ENCODE data around the gene ZNF827.

The ZNF827 gene

DNA sequence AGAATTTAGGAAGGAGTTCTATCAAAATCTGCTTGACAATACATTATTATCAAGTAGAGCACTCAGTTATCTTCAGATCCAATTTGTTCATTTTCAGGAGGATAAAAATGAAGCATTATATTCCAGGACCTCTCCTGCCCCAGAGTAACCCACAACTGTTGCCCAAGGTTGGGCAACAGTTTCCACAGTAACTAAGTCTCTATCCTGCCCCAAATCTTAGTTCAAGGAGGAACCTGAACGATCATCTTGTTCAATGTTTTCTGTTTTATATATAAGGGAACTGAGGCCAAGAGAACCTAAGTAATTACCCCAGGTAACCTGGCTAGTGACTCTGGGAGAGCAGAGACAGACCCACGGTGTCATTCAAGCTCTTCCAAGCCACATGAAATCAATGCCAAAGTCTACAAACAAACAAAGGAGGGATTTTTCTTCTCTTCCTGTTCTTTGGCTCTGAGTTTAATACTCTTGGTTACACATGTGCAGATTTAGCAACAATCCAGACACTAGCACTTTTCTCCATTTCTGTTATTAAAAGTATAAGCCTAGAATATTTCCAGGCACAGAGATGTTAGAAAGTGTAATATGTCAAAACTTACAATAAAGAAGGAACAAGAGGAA lies 153.1 kb downstream of the ZNF827 start:
- TF ChIP-seq, protein P1, sequence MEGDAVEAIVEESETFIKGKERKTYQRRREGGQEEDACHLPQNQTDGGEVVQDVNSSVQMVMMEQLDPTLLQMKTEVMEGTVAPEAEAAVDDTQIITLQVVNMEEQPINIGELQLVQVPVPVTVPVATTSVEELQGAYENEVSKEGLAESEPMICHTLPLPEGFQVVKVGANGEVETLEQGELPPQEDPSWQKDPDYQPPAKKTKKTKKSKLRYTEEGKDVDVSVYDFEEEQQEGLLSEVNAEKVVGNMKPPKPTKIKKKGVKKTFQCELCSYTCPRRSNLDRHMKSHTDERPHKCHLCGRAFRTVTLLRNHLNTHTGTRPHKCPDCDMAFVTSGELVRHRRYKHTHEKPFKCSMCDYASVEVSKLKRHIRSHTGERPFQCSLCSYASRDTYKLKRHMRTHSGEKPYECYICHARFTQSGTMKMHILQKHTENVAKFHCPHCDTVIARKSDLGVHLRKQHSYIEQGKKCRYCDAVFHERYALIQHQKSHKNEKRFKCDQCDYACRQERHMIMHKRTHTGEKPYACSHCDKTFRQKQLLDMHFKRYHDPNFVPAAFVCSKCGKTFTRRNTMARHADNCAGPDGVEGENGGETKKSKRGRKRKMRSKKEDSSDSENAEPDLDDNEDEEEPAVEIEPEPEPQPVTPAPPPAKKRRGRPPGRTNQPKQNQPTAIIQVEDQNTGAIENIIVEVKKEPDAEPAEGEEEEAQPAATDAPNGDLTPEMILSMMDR (IDR thresholded peaks at IDR 0.05; ENCODE audit: extremely low read depth, insufficient read depth, missing control alignments), result no peak
- DNase-seq (ENCODE audit: low spot score), result no peak
- in situ Hi-C loops (cut with MboI; ENCODE audit: low pct_unique_long_range_greater_than_20kb, low sequenced_read_pairs, unreplicated experiment), result no loop called here

DNA sequence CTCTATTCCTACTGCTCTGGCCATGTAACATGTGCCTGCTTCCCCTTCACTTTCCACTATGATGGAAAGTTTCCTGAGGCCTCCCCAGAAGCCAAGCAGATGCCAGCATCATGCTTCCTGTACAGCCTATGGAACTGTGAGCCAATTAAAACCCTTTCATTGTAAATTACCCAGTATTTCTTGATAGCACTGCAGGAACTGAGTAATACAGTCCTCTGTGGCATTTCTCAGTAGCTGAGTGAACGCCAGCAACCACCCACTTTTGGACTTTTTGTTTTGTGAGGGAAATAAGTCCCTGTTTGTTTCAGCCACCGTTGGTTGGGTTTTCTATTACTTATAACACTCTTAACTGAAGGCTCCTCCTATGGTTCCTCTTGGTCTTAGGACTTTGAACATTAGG lies 154.6 kb downstream of the ZNF827 start:
- no peak for DNase-seq (ENCODE audit: low spot score)
- TF ChIP-seq, protein P1 (IDR thresholded peaks at IDR 0.05; ENCODE audit: extremely low read depth, insufficient read depth, missing control alignments), result no peak
- in situ Hi-C loops (cut with MboI; ENCODE audit: low pct_unique_long_range_greater_than_20kb, low sequenced_read_pairs, unreplicated experiment), result no loop called here

DNA sequence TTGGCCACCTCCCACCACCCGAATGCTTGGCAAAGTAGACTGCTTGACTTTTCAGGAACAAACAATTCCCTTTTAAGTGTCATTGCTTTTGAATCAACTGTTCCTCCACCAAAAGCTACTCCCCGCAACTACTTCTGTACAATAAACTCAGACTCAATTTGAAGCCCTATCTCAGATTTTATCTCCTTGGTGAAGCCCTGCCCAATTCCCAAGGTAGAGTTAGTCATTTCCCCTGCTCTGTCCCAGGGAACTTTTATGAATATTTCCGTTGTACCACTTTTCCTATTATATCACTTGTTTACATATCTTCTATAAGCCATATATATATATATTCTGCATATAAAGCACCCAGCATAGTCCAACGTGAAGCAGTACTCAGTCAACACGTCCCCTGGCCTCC lies 155.9 kb downstream of the ZNF827 start:
- TF ChIP-seq, protein P1 (IDR thresholded peaks at IDR 0.05; ENCODE audit: extremely low read depth, insufficient read depth, missing control alignments), result no peak
- DNase-seq (ENCODE audit: low spot score), result no peak
- in situ Hi-C loops (cut with MboI; ENCODE audit: low pct_unique_long_range_greater_than_20kb, low sequenced_read_pairs, unreplicated experiment), result no loop called here

DNA sequence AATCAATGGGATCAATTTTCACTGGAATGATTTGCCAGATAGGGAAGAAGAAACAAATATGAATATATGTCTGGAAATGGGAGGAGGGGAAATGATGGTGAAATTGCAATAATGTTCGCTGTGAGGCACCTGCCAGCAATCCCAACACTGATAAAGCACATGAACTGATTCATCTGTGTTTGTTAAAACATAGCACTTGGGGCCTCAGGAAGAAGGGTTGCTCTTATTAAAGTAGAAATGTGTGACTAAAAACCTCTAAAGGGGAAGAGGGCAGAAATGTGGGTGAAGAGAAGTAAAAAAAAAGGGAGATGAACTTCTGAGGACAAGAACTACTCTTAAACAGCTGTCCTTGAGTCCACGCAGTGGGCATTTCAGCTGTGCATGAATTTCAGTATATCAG lies 157.3 kb downstream of the ZNF827 start:
- in situ Hi-C loops (cut with MboI; ENCODE audit: low pct_unique_long_range_greater_than_20kb, low sequenced_read_pairs, unreplicated experiment), result no loop called here

DNA sequence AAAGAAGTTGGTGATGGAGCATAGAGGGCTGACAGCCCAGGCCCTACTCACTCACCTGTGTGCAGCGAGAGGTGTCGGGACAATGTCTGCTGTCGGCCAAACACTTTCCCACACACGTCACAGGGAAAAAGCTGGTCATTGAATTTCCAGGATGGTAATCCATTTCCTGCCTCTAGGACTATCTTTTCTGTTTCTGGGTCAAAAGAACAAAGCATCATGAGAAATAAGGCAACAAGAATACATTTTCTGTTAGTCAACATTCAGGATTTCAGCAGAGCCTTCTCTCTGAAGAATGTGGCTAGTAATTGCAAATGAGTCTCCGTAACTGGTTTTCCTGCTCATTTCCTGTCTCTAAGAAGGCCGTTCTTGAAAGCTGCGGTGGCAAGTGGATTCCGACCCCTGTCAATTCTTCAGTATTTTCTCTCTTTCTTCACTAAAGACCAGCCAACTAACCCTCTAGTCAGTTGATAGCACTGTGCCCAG lies 159.3 kb downstream of the ZNF827 start:
- DNase-seq (ENCODE audit: low spot score), result no peak
- in situ Hi-C loops (cut with MboI; ENCODE audit: low pct_unique_long_range_greater_than_20kb, low sequenced_read_pairs, unreplicated experiment), result no loop called here
- TF ChIP-seq, protein P1 (IDR thresholded peaks at IDR 0.05; ENCODE audit: extremely low read depth, insufficient read depth, missing control alignments), result no peak

More for the DNA sequence above, 157.3 kb downstream of the ZNF827 start:
- TF ChIP-seq, protein P1 (IDR thresholded peaks at IDR 0.05; ENCODE audit: extremely low read depth, insufficient read depth, missing control alignments), result no peak
- DNase-seq (ENCODE audit: low spot score), result no peak

DNA sequence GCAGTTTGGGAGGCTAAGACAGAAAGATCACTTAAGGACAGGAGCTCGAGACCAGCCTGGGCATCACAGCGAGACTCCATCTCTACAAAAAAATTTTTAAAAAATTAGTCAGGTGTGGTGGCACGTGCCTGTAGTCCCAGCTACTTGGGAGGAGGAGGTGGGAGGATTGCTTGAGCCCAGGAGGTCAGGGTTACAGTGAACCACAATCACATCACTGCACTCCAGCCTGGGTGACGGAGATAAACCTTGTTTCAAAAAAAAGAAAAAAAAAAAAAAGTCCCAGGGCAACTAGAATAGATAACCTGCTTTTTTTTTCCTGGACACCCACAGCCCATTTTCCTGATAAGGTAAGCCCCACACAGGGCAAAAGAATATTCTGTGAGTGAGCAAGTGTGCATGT lies 162.4 kb downstream of the ZNF827 start:
- DNase-seq (ENCODE audit: low spot score), result no peak

More for the DNA sequence above, 162.4 kb downstream of the ZNF827 start:
- in situ Hi-C loops (cut with MboI; ENCODE audit: low pct_unique_long_range_greater_than_20kb, low sequenced_read_pairs, unreplicated experiment), result no loop called here
- TF ChIP-seq, protein P1 (IDR thresholded peaks at IDR 0.05; ENCODE audit: extremely low read depth, insufficient read depth, missing control alignments), result no peak
